ENCODE data around the gene SHLD2.
"Not testable (repeated sequence)": the region's sequence is repeated elsewhere in the genome, so short reads cannot be mapped to it uniquely, and the experiment has no call there.

SHLD2 gene

DNA sequence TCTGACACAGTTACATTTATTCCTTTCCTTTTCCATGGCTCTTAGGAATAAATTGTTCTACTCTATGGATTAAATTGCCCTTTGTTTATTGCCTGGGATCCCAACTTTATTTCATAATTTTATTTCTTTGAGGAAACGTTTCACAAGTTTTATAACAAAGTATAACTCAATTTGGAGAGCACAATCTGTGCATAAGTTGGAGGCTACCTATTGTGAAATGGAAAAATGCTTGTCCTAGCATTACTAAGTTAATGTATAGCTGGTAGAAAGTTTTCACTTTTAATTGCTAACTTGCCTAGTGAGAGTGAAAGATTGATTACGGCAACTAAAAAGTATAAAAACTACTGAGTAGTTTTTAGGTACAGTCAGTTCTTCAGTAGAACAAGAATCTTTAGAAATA, 32.0 kb downstream of the SHLD2 start:
- DNase-seq (ENCODE audit: insufficient read length, low spot score); FAIRE-seq: not testable (repeated sequence)

DNA sequence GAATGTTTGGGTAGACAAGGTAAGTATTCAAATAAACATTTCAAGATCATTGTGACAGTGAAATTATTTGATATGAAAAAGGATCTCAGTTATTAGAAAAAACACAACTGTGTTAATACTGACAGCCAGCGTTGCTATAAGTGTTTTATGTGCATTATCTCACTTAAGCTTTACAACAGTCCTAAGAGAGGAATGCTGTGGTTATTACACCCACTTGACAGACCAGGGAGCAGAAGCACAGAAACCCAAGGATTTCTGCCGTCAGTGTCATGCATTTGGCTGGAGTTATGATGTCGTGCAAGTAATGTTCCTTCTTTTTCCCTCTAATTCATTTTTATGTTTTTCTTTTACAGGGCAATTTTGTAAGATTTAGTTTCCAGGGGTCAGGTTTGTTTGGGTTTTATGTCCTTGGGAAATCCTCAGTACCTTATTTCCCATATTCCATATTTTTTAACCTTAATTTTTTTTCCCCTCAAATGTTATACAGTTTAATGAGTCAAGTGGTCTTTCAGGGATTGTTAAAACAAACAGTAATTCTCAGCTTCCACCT, 32.7 kb downstream of the SHLD2 start:
- not testable (repeated sequence) for FAIRE-seq; DNase-seq (ENCODE audit: insufficient read length, low spot score)

DNA sequence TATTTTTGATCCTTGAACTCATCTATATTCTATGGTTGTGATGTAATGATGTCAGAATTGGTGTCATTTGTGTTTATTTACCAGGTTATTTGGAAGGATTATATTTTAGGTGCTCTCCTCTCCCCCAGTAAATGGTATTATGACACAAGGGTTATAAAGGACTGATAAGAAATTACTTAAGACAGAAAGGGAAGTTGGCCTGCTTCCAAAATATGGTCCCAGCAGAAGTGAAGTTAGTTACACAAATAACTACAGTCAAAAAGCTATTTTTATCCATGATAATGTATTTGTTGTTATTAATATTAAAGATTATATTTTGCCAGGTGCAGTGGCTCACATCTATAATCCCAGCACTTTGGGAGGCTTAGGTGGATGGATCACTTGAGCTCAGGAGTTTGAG, 37.2 kb downstream of the SHLD2 start:
- FAIRE-seq; DNase-seq (ENCODE audit: insufficient read length, low spot score): not testable (repeated sequence)

DNA sequence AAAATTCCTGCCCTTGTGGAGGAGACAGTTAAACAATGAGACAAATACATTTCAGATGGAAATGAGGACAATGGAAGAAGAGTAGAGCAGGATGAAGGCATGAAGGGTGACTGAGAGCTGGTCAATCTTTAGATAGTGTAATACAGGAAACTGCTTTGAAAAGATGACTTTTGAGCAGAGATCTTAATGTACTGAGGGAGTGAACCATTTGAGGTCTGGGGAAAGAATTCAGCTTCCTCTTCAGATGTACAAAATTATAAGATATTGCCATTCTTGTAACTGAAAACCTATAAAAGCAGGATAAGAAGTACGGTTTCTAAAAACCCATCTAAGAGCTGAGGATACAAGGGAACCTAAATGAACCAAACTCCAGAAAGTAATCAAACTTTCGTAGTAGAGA, 38.9 kb downstream of the SHLD2 start:
- FAIRE-seq; DNase-seq (ENCODE audit: insufficient read length, low spot score): not testable (repeated sequence)

DNA sequence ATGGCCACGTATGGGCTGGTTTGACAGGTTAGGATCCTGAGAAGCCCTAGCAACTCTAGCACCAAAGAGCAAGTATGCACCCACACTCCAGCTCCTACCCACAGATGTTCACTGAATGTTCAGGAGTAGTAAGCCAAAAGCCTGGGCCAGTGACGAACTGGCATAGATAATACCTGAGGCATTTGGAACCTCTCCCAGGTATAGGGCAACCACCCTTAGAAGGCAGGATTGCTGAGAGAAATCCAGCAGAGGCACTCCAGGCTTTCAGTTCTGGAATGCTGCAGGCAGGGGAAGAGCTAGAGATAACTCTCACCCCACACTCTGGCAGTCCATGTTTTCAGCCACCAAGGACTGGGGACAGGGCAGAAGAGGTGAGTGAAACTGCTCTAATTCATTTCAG, 39.4 kb downstream of the SHLD2 start:
- not testable (repeated sequence) for FAIRE-seq; DNase-seq (ENCODE audit: insufficient read length, low spot score)

DNA sequence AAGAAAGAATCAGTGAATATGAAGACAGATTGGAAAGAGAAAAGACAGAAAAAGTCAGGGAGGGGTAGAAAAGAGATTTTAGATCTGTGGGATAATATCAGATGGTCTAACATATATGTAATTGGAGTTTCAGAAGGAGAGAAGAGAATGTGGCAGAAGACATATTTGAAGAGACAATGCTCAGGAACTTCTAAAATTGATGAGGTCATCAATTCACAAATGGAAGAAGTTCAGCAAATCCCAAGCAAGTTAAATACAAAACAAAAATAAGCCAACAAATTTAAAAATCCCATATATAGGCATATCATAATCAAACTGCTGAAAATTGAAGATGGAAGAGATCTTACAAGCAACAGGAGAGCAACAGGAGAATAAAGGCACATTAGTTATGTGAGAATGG, 42.5 kb downstream of the SHLD2 start:
- not testable (repeated sequence) for DNase-seq (ENCODE audit: insufficient read length, low spot score); FAIRE-seq

DNA sequence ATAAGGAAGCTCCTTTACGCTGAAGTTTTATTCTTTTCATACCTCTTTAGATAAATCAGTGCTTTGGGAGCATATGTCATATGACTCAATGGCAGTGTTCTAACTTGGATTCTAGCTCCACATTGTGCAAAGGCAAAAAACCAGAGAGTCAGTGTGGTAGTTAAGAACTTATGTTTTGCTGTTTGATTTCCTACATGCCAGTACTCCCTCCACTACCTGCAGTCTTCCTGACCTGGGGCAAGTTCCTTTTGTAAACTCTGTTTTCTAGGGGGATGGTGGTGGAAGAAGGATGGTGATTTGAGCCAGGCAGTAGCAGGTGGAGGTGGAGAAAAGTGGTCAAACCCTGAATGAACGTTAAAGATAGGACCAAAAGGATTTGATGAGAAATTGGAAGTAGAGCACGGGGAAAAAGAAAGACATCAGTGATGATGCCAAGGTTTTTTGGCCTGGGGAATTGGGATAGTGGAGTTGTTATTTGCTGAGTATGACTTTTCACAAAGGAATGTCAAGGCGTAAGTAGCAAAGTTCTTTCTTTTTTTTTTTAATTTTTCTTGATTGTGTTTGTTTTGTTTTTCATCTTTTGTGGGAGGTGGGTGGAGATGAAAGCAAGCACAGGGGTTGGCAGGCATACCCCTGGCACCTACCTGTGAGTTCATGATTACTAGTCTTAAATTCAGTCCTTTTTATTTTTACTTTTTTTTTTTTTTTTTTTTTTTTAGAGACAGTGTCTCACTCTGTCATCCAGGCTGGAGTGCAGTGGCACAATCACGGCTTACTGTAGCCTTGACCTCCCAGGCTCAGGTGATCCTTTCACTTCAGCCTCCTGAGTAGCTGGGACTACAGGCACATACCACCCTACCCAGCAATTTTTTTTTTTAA, 47.5 kb downstream of the SHLD2 start:
- not testable (repeated sequence) for DNase-seq (ENCODE audit: insufficient read length, low spot score); FAIRE-seq

DNA sequence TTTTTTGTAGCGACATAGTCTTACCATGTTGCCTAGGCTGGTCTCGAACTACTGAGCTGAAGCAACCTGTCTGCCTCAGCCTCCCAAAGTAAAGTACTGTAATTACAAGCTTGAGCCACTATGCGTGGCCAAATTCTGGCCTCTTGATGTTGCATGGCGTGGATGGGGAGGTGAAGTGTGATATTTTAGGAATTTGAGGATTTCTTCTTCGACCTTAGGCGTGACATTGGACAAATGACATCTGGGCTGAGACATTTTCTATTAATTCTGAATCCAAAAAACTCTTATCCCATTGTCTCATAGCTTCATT, 48.1 kb downstream of the SHLD2 start:
- not testable (repeated sequence) for DNase-seq (ENCODE audit: insufficient read length, low spot score); FAIRE-seq

DNA sequence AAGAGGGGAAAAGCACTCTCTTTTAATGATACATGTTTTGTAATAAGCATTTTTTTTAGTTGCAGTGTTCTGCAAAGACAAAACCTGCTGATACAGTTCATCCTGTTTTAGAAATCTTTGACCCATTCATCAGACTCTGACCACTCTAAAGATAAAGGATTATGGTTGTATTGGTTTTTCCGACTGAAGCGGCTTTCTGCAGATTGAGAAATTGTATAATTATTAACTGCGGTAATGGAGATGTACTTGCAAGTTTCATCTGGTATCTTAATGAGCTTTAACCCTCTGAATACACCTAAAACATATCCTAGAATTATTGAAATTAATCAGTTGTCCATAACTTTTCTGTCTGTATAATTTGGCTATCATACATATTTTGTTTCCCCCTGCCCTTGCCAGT, 50.6 kb downstream of the SHLD2 start:
- not testable (repeated sequence) for FAIRE-seq; DNase-seq (ENCODE audit: insufficient read length, low spot score)

DNA sequence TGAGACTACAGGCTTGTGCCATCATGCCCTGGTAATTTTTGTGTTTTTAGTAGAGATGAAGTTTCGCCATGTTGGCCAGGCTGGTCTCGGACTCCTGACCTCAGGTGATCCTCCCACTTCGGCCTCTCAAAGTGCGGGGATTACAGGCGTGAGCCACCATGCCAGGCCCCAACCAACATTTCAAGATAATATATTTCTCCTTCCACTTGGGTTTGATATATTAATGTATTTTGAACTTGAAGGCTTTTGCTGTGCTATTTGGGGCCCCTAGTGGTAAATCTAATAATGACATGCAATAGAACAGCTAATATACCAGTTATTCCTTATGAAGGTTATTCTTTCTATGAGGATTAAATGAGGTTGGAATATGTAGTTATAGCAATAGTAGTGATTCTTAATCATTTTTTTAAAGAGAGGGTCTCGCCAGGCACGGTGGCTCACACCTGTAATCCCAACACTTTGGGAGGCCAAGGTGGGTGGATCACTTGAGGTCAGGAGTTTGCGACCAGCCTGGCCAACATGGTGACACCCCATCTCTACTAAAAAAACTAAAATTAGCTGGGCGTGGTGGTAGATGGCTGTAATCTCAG, 54.1 kb downstream of the SHLD2 start:
- FAIRE-seq; DNase-seq (ENCODE audit: insufficient read length, low spot score): not testable (repeated sequence)

DNA sequence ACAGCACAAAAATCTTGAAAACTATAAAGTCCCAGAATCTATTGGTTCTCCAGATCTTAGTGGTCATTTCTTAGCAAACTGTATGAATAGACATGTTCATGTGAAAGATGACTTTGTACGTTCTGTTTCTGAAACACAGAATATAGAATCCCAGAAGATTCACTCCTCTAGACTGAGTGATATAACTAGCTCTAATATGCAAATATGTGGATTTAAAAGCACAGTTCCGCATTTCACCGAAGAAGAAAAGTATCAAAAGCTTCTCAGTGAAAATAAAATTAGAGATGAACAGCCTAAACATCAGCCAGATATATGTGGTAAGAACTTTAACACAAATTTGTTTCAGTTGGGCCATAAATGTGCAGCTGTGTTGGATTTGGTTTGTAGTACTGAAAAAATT, 56.5 kb downstream of the SHLD2 start:
- not testable (repeated sequence) for FAIRE-seq; DNase-seq (ENCODE audit: insufficient read length, low spot score)

DNA sequence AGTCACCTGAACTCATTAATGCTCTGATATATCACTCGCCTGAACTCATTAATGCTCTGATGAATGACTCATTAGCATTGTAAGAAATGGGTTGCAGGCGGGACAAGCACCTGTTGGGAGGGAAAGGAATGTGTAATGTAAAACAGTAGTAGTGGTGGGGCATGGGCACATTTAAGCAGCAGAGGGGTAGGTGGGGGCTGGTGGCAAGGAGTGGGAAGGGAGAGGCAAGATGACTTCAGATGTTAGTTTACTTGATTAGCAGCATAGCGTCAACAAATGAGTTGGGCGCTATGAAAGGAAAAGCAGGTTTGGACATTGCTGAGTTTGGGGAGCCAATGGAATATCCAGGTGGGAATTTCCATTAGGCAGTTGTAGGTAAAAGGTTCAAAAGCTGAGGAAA, 61.8 kb downstream of the SHLD2 start:
- not testable (repeated sequence) for DNase-seq (ENCODE audit: insufficient read length, low spot score); FAIRE-seq

DNA sequence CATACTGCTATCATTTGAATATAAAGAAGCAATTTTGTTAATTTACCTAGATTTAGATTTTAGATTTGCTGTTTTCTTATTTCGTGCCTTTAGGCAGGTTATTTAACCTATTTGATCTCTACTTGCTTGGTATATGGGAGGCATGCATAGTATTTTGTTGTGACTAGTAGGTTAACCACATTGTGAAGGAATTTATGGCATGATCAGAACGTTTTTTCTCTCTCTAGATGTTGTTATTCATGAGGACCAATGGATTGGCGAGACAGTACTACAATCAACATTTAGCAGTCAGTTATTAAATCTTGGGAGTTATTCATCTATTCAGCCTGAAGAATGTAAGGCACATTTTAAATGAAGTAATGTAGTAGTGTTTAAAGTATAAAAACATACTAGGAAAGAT, 62.8 kb downstream of the SHLD2 start:
- not testable (repeated sequence) for DNase-seq (ENCODE audit: insufficient read length, low spot score); FAIRE-seq

DNA sequence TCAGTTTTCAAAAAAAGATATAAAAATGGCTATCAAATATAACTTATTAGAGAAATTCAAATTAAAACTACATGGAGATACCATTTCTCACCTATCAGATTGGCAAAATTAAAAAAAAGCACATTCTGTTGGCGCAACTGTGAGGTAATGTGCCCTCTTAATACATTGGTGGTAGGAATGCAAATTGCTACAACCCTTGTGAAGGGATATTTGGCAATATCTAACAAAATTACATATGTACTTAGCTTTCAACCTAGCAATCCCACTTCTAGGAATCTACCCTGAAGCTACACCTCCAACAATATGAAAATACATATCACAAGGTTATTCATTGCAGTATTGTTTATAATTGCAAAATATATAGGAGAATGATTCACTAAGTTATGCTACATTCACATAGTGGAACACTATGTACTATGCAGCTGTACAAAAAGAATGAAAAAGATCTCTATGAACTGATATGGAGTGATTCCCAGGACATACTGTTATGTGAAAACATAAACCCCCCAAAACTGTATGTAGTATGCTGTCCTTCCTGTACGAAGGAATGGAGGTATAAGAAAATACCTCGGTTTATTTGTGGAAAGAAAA, 67.8 kb downstream of the SHLD2 start:
- not testable (repeated sequence) for FAIRE-seq; DNase-seq (ENCODE audit: insufficient read length, low spot score)

DNA sequence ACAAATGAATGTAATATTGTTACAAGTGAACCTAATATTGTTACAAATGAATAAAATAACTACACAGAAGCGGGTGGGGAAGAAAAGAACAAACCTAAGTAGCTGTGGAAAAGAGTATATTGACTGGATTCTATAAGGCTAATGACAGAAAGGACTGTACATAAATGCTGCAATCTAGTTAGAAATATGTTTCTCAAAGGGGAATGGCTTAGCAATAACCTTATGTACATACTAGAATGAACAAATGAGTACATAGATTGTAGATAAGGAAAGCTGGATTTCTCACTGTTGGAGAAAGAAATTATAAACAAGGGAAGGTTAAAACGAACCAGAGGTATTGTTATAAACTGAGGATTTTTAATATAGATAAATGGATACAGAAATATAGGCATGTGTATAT, 68.4 kb downstream of the SHLD2 start:
- DNase-seq (ENCODE audit: insufficient read length, low spot score); FAIRE-seq: not testable (repeated sequence)

DNA sequence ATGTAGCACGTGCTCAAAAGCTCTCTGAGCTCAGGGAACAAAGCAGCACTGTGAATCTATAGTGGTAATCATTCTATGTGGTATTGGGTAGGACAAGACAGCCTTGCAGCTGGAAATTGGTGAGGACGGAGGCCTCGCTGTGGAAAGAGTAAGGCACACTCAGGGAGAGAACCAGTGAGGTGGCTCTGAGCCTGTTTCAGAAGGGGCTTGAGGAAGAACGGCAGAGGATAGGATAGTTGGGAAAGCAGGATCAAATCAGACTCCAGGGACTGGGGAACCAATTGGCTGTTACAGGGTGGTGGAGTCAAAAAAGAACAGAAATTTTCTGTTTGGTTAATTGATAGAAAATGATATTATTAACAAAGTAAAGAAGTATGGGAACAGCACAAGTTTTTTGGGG, 74.9 kb downstream of the SHLD2 start:
- FAIRE-seq; DNase-seq (ENCODE audit: insufficient read length, low spot score): not testable (repeated sequence)

DNA sequence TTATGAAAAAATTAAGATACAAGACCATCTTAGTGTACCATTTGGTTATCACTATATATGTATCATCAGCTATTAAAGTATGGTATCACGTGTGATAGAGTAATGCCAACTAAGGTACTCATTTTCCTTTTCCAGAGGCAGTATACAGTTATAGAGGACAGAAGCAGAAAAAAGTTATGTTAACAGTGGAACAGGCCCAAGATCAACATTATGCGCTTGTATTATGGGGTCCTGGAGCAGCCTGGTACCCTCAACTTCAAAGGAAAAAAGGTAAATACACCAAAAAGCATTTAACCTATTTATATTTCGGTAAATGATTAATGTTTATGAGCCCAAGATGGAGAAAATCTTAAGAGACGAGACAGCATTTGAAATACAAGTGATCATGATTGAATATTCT, 75.7 kb downstream of the SHLD2 start:
- DNase-seq (ENCODE audit: insufficient read length, low spot score); FAIRE-seq: not testable (repeated sequence)

DNA sequence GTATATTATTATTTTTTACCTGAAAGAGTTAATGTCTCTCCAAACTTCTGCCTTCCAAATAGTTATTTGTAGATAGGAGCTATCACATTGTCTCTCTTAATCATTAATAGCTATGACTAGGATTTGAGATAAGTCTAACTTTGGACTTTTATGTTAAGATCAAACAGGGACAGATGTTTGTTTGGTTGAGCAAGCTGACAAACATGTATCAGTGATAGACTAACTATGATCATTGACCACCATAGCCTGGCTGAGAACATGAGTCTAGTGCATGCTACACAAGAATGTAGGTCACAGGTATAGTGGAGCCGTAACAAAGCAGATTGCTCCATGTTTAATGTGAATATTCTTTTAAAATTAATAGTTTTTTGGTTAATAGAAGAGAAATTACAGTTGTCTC, 76.7 kb downstream of the SHLD2 start:
- not testable (repeated sequence) for FAIRE-seq; DNase-seq (ENCODE audit: insufficient read length, low spot score)

DNA sequence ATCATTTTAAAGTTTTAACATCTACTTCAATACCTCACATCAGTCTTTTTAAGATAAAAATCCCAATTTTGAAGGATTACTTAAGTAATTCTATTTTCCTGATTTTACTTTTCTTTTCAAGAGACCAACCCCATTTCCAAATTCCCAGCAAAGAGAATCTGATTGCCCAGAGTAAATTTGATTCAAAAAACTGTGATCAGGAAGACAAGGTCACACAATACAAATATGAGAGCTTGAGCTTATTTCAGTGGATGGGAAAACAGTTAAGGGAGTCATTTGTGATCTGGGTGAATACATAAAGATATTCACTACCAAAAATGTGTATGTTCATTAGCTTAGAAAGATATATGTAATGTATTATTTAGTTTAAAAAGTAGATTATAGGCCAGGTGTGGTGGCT, 77.2 kb downstream of the SHLD2 start:
- not testable (repeated sequence) for DNase-seq (ENCODE audit: insufficient read length, low spot score); FAIRE-seq

DNA sequence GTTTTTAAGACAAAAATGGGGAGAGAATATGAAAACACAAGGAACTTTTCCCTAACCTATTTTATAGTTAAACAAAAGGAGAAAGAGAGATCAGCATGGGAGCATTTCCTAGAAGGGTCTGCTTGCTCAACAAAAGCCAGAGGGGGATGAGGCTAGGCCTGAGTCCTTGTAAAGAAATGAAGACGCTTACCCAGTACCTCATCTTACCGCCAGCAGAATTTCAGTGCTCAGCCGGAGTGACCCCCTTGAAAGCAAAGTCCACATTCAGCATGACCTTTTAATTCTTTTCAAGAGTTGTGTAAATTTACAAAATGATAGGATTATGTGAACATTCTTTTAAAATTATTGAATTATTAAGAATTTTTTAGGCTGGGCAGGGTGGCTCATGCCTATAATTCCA, 82.6 kb downstream of the SHLD2 start:
- not testable (repeated sequence) for FAIRE-seq; DNase-seq (ENCODE audit: insufficient read length, low spot score)

DNA sequence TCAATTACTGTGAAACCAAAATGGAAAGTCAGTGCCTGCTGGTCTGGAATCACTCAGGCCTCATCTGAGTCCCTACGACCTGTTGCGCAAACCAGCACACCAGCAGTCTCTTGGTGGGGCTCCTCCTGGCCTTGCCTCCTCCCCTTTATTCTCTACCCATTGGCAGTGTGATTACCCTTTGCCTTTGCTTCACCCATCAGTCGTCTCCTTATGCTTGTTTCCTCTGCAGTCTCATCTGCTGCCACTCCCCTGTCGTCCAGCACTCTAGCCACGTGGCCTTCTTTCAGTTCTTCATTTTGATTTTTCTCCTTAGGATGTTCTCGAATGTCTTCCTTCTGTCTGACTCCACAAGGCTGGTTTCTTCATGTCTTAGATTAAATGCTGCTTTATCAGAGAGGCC, 89.4 kb downstream of the SHLD2 start:
- DNase-seq (ENCODE audit: insufficient read length, low spot score); FAIRE-seq: not testable (repeated sequence)

Measured in D721Med (cell line).